Measurements from ENCODE around the gene TCF20.

DNA sequence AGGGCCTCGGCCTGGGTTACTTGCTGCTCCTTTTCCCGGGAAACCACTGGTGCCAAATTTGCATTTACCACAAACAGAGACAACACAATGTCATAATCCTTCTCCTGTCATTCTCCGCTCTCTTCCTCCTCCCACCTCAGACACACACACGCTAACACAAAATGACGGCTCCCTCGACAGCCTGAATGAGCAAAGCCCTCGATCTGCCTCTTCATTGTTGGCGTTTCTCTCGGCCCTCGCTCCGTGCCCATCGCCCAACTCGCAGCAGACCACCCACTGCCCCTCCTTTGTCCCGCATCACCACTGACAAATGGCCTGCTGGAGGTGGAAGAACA, 12.5 kb upstream of the TCF20 start:
- no peak for TF ChIP-seq CTCF (IDR thresholded peaks at IDR 0.05)
- no peak for TF ChIP-seq POLR2AphosphoS5 (IDR thresholded peaks at IDR 0.05)

Measured in upper lobe of left lung (tissue), 4 donors.